Breast epithelium (tissue), 3 donors: Measurements from ENCODE around the gene SLFN5.

Source experiments
- CTCF ChIP-seq, 3 donors: fragments of 450-650 bp; IDR thresholded peaks; one replicate each; pipeline ENCODE4 v1.5.1; 2016 to 2017; ENCODE audit warnings: antibody characterized with exemption in 3 of 3, mild to moderate bottlenecking in 3 of 3, moderate library complexity in 3 of 3
- POLR2A ChIP-seq: fragments of 450-650 bp; IDR thresholded peaks from one replicate; pipeline ENCODE4 v1.6.1; 2016; ENCODE audit warnings: antibody characterized with exemption, mild to moderate bottlenecking, moderate library complexity
- POLR2AphosphoS5 ChIP-seq, 3 donors: sonication (generic); formaldehyde crosslinking; IDR thresholded peaks; one replicate each; pipeline ENCODE4 v1.6.1; 2017; ENCODE audit warnings: antibody characterized with exemption in 3 of 3

GRCh38 chr17:35293151-35293847, 50.4 kb downstream of the SLFN5 start:
- TF ChIP-seq CTCF (IDR thresholded peaks at IDR 0.05) (no peak), POLR2A (no peak), POLR2AphosphoS5 (IDR thresholded peaks at IDR 0.05) (no peak)
